ENCODE results near the gene EIF4ENIF1.

DNA sequence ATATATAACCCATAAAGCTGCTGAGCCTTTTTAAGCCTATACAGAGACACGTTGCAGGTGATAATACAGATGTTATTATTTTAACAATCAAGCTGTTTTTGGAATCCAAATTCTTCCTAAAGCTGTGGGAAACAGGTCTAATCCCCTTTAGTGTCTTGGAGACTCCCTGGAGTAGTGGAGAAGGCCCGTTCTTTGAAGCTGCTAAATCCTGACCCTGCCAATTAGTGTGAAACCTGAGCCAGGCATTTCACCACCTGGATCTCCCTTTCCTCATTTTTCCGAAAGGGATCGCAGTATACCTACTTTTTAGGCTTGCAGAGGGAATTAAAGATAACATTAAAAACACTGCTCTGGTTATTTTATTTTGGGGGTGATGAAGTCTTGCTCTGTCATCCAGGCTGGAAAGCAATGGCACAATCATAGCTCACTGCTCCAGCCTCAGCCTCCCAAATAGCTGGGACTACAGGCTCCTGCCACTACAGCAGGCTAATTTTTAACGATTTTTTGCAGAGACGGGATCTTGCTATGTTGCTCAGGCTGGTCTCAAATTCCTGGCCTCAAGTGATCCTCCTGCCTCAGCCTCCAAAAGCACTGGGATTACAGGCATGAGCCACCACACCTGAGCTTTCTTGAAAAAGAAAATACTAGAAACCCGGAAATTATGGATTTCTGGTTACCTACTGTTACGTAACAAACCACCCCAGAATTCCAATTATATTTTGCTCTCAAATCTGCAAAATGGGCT, 1.7 kb upstream of the EIF4ENIF1 start:
- TF ChIP-seq SUZ12 (IDR thresholded peaks at IDR 0.05; ENCODE audit: extremely low read depth, insufficient read depth, insufficient read length): no peak
- TF ChIP-seq YY1 (IDR thresholded peaks at IDR 0.05; ENCODE audit: insufficient read depth, insufficient read length): no peak

Measured in NT2/D1 (cell line).